K562 (cell line): Measurements from ENCODE around the gene MACF1. TPM values are rescaled to one million over a fixed set of nuclear protein-coding genes. Genes with fewer than 3 reads are reported as not detected.

ENCODE experiments used
- ATAC-seq: fragments of 200-7000 bp; cut with Tn5 transposase; 3 replicates; pipeline ENCODE4 v1.9.1; 2020; ENCODE audit warnings: moderate library complexity
- BruUV-seq: library from RNA; stranded (reverse); fragments of 400-500 nt; replicated peaks from 2 replicates; lab custom pipeline; 2021; lab: Mats Ljungman, UMichigan
- CTCF ChIA-PET: fragments of 300-600 bp; formaldehyde crosslinking; extraction: SDS; loops from one replicate; lab custom pipeline; 2021; ENCODE audit warnings: low intra/inter-chr PET ratio; lab: Yijun Ruan, JAX
- POLR2A ChIA-PET: fragments of 300-600, 350-650 bp; sonication (Branson Sonifier 250); formaldehyde crosslinking; extraction: SDS; loops from one replicate; lab custom pipeline; 2021; ENCODE audit warnings: antibody characterized with exemption, inconsistent platforms; lab: Yijun Ruan, JAX
- DNase-seq, 4 experiments: peaks; one replicate each; pipeline versions ENCODE4 v3.0.0 to v3.0.0-alpha.2; 2011 to 2018; ENCODE audit warnings: low spot score in 3 of 4, mixed read lengths in 3 of 4; ENCODE audit errors: extremely low read depth in 1 of 4
- FAIRE-seq: peaks from 2 replicates; lab custom pipeline; 2011; peaks lifted over from hg19 to GRCh38; lab: Jason Lieb, UNC
- H2AFZ ChIP-seq: 2 replicates; pipeline ENCODE4 v1.6.0; 2011; ENCODE audit warnings: low read depth, low read length, control low read depth, inconsistent platforms
- H3K27ac ChIP-seq: fragments of 200-600 bp; 3 replicates; pipeline ENCODE4 v1.8.0; 2011; ENCODE audit warnings: low read depth, mild to moderate bottlenecking, control low read depth, inconsistent platforms, low read length, moderate library complexity, mixed read lengths; ENCODE audit errors: extremely low read depth
- H3K27me3 ChIP-seq, 2 experiments: fragments of 300-600 bp in 1 of 2; 2 replicates in 1 of 2; 3 replicates in 1 of 2; pipeline versions ENCODE4 v1.6.0 to v1.8.0; 2011; ENCODE audit warnings: inconsistent platforms in 2 of 2, low read length in 2 of 2, mild to moderate bottlenecking in 1 of 2, mixed read lengths in 1 of 2, moderate library complexity in 1 of 2; ENCODE audit not compliant: control insufficient read depth in 2 of 2, insufficient read depth in 2 of 2
- H3K36me3 ChIP-seq: fragments of 300-600 bp; 3 replicates; pipeline ENCODE4 v1.8.0; 2011; ENCODE audit warnings: mild to moderate bottlenecking, low read length, inconsistent platforms; ENCODE audit not compliant: control insufficient read depth, insufficient read depth
- H3K4me1 ChIP-seq, 2 experiments: fragments of 200-600 bp in 1 of 2; replicated peaks in 1 of 2; 2 replicates in 1 of 2; 3 replicates in 1 of 2; pipeline versions ENCODE4 v1.5.1 to v1.8.0; 2011; ENCODE audit warnings: inconsistent platforms in 2 of 2, low read length in 2 of 2, mild to moderate bottlenecking in 1 of 2, mixed read lengths in 1 of 2, moderate library complexity in 1 of 2; ENCODE audit not compliant: control insufficient read depth in 2 of 2, insufficient read depth in 2 of 2
- H3K4me2 ChIP-seq: 2 replicates; pipeline ENCODE4 v1.6.1; 2011; ENCODE audit warnings: low read length, control low read depth, inconsistent platforms, mixed read lengths; ENCODE audit not compliant: insufficient read depth
- H3K4me3 ChIP-seq: fragments of 200-600 bp; sonication (generic), shearing (Covaris generic); 2 replicates; pipeline ENCODE4 v1.5.1; 2016; ENCODE audit warnings: control low read depth, inconsistent platforms
- H3K79me2 ChIP-seq: fragments of 200-600 bp; 3 replicates; pipeline ENCODE4 v1.8.0; 2011; ENCODE audit warnings: low read length, inconsistent platforms; ENCODE audit not compliant: control insufficient read depth, insufficient read depth
- H3K9ac ChIP-seq, 2 experiments: 2 replicates each; pipeline versions ENCODE4 v1.6.0 to v1.6.1; 2011; ENCODE audit warnings: low read depth in 2 of 2, low read length in 2 of 2, control low read depth in 1 of 2, inconsistent platforms in 1 of 2, mild to moderate bottlenecking in 1 of 2, mixed read lengths in 1 of 2; ENCODE audit not compliant: insufficient read depth in 1 of 2
- H3K9me1 ChIP-seq: one replicate; pipeline ENCODE4 v1.6.0; 2011; ENCODE audit warnings: inconsistent platforms, mild to moderate bottlenecking, low read length, moderate library complexity; ENCODE audit not compliant: control insufficient read depth, insufficient read depth
- H3K9me3 ChIP-seq: replicated peaks from 2 replicates; pipeline ENCODE4 v1.5.1; 2011; ENCODE audit warnings: low read depth, low read length, inconsistent platforms; ENCODE audit not compliant: control insufficient read depth, insufficient read depth
- H4K20me1 ChIP-seq: replicated peaks from 2 replicates; pipeline ENCODE4 v1.6.1; 2011; ENCODE audit warnings: low read length, inconsistent platforms, mixed read lengths; ENCODE audit not compliant: control insufficient read depth, insufficient read depth
- MEF2D ChIP-seq: conservative IDR thresholded peaks from 2 replicates; pipeline ENCODE4 v1.6.1; 2016; ENCODE audit warnings: low read depth, missing genetic modification characterization, missing compliant biosample characterization
- RFX1 ChIP-seq: fragments of 450-650 bp; IDR thresholded peaks from 2 replicates; pipeline ENCODE4 v1.6.1; 2016; ENCODE audit warnings: mild to moderate bottlenecking, moderate library complexity
- SAFB ChIP-seq: fragments of 200-400 bp; formaldehyde crosslinking; IDR thresholded peaks from 2 replicates; pipeline ENCODE4 v1.6.1; 2017; ENCODE audit warnings: low read depth, low read length, borderline replicate concordance
- SMARCC2 ChIP-seq: fragments of 450-650 bp; IDR thresholded peaks from 2 replicates; pipeline ENCODE4 v1.6.1; 2017; ENCODE audit warnings: antibody characterized with exemption, moderate library complexity, mild to moderate bottlenecking, low read depth
- ZBED1 ChIP-seq: IDR thresholded peaks from 2 replicates; pipeline ENCODE4 v1.6.1; 2014
- ZBTB49 ChIP-seq: sonication (generic); formaldehyde crosslinking; IDR thresholded peaks from 2 replicates; pipeline ENCODE4 v1.8.0; 2022; ENCODE audit warnings: missing genetic modification reagents, mild to moderate bottlenecking, borderline replicate concordance
- ZNF24 ChIP-seq: fragments of 450-650 bp; IDR thresholded peaks from 2 replicates; pipeline ENCODE4 v1.6.1; 2016
- ZNF277 ChIP-seq: fragments of 250-450 bp; sonication (Bioruptor Pico); IDR thresholded peaks from 2 replicates; pipeline ENCODE4 v1.8.0; 2022; ENCODE audit warnings: inconsistent platforms, mild to moderate bottlenecking, moderate library complexity, borderline replicate concordance
- ZZZ3 ChIP-seq: fragments of 450-650 bp; IDR thresholded peaks from 2 replicates; pipeline ENCODE4 v1.6.1; 2016; ENCODE audit warnings: antibody characterized with exemption, mild to moderate bottlenecking, moderate library complexity
- in situ Hi-C: fragments of 300-500 bp; cut with MboI; formaldehyde crosslinking; loops from 4 replicates; pipeline ENCODE4 v1.15.0; 2018; ENCODE audit warnings: inconsistent platforms, mixed read lengths
- intact Hi-C: fragments of 100-400 bp; cut with micrococcal nuclease; formaldehyde crosslinking; loops from 2 replicates; pipeline ENCODE4 v1.14.2; 2022
- polyA plus RNA-seq, 8 experiments: library from polyadenylated mRNA; depleted of rRNA in 4 of 8; stranded (reverse) in 5 of 8; unstranded in 3 of 8; fragments of >200 nt; fragmentation: Nextera tagmentation in 2 of 8; fragmentation: Illumina TruSeq in 1 of 8; extraction: Ambion mirVana in 2 of 8; extraction: Trizol in 1 of 8; gene quantifications; 2 replicates each; pipeline versions ENCODE4 v1.2.1 to v1.2.3, GENCODE V29; 2011 to 2014; ENCODE audit warnings: inconsistent platforms in 1 of 8, missing spikeins in 1 of 8
- total RNA-seq, 7 experiments: library from RNA; depleted of rRNA in 6 of 7; stranded (reverse); fragments of >200 nt in 6 of 7; fragmentation: Illumina TruSeq in 2 of 7; extraction: Trizol in 2 of 7; gene quantifications; 2 replicates each; pipeline versions ENCODE4 v1.2.1 to v1.2.3, GENCODE V29; 2011 to 2021; ENCODE audit warnings: low replicate concordance in 1 of 7

The MACF1 gene
- total and polyA plus RNA-seq, 9 of the 15 experiments (the other 6 are each of a cell fraction or from before 2014, with no cell fraction given), result 13.2 to 232 (median 112) TPM

GRCh38 chr1:39420493-39420892, 216.0 kb downstream of the MACF1 start:
- in situ Hi-C loops, result no loop called here
- Histone ChIP-seq H2AFZ (no peak overlapping the region), H3K27me3 (no peaks in the 10 kb centered on the region), H3K9me1 (no peaks in the 10 kb centered on the region), H3K9ac (no peak overlapping the region), H4K20me1 (no peaks in the 10 kb centered on the region), H3K79me2 (peaks cover 29% of the 10 kb centered on the region), H3K27ac (no peak overlapping the region), H3K4me3 (no peak overlapping the region), H3K36me3 (peaks cover 69% of the 10 kb centered on the region), H3K4me1 (no peaks in the 10 kb centered on the region), H3K9me3 (no peaks in the 10 kb centered on the region), H3K4me2 (no peak overlapping the region)
- ATAC-seq (no peak), DNase-seq (no peak), FAIRE-seq (no peak)
- POLR2A ChIA-PET, result interaction anchor here (0.7 to 2.7 kb wide), 3 partner anchors 9 to 22 kb away, joined by 3 to 11 read pairs (median 6); no protein-coding TSS in a partner anchor
- no TSS peak for BruUV-seq
- intact Hi-C loops, result no loop called here
- CTCF ChIA-PET, result no interaction called here
- TF ChIP-seq ZNF24 (no peak), SAFB (no peak), RFX1 (no peak), ZNF277 (CRISPR knock-in tag) (no peak), ZBTB49 (CRISPR knock-in tag) (no peak), ZZZ3 (no peak), MEF2D (no peak), ZBED1 (no peak), SMARCC2 (no peak)
